Kidney tubule cell (primary cell): Measurements from ENCODE around the gene ADGRA3.

Experiments used
- DNase-seq: peaks from one replicate; pipeline ENCODE4 v3.0.0-alpha.2; 2018; ENCODE audit warnings: low spot score

Gene ADGRA3, protein sequence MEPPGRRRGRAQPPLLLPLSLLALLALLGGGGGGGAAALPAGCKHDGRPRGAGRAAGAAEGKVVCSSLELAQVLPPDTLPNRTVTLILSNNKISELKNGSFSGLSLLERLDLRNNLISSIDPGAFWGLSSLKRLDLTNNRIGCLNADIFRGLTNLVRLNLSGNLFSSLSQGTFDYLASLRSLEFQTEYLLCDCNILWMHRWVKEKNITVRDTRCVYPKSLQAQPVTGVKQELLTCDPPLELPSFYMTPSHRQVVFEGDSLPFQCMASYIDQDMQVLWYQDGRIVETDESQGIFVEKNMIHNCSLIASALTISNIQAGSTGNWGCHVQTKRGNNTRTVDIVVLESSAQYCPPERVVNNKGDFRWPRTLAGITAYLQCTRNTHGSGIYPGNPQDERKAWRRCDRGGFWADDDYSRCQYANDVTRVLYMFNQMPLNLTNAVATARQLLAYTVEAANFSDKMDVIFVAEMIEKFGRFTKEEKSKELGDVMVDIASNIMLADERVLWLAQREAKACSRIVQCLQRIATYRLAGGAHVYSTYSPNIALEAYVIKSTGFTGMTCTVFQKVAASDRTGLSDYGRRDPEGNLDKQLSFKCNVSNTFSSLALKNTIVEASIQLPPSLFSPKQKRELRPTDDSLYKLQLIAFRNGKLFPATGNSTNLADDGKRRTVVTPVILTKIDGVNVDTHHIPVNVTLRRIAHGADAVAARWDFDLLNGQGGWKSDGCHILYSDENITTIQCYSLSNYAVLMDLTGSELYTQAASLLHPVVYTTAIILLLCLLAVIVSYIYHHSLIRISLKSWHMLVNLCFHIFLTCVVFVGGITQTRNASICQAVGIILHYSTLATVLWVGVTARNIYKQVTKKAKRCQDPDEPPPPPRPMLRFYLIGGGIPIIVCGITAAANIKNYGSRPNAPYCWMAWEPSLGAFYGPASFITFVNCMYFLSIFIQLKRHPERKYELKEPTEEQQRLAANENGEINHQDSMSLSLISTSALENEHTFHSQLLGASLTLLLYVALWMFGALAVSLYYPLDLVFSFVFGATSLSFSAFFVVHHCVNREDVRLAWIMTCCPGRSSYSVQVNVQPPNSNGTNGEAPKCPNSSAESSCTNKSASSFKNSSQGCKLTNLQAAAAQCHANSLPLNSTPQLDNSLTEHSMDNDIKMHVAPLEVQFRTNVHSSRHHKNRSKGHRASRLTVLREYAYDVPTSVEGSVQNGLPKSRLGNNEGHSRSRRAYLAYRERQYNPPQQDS (N-terminal part only)

DNA sequence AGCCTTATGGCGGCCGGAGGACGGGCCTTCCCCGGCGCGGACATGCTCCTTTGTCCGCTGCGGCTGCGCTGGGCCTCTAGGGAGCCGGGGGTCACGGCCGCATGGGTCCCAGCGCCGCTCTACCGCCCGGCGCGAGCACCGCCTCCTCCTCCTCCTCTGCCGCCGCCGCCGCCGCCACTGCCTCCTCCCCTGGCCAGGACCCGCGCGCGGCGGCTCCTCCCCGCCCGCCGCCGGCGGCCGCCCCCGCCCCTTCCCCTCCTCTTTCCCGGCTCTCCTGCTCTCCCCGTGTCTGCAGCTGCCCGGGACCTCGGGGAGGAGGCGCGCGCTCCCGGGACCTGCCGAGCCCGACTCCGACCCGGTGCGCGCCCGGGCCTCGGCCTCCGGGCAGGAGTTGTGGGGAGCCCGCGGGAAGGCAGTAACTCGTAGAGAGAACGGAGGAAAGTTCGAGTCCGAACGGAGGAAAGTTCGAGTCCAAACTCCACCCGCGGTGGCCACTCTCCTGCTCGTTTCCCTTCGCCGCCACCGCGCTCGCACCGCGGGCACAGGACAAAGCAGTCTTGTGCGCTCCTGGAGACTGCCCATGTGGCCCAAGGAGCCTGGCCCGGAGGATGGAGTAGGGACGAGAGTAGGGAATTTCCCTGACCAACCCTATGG lies at the start of gene ADGRA3:
Gene ADGRA3, minus strand, starts transcription at position 179 of the 654 bp plus-strand sequence. CDS start 282 bp downstream, outside the sequence.
- peak; percentile 87 for DNase-seq

DNA sequence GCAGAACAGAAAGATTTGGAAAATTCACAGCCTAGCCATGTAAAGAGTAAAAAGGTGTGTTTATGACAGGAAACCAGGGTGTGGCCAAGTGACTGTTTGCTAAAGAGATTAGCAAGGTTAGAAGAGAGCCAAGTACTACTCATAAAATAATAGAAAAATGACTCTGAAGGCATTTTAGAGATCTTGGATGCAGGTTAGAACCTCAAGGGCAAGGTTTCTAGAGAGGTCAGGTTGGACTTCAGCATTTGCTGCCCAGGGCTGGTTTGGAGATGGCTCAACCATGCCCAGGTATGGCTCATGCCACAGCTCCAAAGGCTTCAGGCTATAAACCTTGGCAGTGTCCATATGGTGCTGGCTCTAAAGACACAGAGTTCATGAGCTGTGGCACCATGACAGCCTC lies 40.6 kb upstream of the ADGRA3 start:
- DNase-seq = no peak

DNA sequence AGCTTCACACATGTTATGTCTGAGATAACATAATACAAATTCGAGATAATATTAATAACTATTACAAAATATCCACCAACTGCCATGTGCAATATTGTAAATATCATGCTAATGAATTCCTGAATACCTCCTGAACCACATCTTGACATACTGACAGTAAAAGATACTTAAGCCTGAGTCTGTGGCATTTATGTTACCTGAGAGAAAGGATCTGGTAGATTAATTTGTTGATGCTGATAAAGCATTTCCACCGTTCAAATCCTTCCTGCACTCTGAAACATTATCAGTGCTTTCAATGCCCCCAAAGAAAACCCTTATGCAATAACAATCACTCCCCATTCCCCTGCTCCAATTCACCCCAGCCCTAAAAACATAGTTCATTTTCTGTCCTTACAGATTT lies 38.8 kb upstream of the ADGRA3 start:
- no peak for DNase-seq

DNA sequence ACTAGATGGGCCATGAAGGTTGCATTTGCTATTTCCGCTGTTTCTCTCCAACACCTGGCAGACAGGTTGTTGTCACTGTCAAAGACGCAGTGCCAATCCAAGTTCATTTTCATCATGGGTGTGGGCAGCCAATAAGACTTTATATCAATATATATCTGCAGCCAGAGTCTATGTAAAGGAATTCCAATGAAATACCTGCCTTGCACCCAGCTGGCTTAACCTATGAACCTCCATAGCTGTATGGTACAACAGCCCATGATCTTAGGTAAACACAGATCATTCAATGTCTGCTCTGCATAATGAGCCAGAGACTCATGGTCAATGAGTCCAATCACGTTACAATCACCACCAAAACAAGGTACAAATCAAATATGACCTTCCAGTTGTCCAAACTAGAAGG lies 37.7 kb upstream of the ADGRA3 start:
- no peak for DNase-seq

DNA sequence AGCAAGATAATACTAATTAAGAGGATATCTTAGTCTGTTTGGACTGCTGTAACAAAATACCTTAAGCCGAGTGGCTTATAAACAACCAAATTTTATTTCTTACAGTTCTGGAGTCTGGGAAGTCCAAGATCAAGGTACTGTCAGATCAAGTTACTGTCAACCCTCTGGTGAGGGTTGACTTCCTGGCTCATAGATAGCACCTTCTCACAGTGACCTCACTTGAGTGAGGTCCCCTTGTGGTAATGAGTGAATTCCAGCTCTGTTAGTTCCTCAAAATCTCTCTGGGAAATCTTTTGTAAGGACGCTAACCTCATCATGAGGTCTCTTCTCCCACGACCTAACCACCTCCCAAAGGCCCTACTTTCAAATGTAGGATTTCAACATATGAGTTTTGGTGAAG lies 36.9 kb upstream of the ADGRA3 start:
- DNase-seq = no peak

DNA sequence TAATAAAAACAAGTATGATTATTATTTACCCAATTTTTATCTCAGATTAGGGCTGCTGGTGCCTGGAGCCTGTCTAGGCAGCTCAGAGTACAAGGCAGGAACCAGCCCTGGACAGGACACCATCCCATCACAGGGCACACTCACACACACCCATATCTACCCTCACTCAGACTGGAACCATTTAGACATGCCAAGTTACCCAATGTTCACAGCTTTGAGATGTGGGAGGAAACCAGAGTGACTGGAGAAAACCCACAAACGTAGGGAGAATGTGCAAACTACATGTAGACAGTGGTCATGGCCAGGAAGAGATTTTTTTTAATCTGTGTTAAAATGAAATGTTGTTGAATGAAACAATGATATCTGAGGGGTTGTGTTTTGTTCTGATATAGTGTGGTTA lies 35.7 kb upstream of the ADGRA3 start:
- DNase-seq = no peak

DNA sequence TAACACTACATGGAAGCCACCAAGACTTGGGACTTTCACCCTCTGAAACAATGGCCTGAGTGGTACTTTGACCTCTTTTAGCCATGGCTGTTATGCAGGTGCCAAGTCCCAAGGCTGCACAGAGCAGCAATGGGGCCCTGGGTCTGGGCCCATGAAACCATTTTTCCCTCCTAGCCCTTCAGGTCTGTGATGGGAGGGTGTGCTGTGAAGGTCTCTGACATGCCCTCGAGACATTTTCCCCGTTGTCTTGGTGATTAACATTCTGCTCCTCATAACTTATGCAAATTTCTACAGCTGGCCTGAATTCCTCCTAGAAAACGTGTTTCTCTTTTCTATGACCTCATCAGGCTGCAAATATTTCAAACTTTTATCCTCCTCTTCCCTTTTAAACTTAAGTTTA lies 30.4 kb upstream of the ADGRA3 start:
- DNase-seq = no peak

DNA sequence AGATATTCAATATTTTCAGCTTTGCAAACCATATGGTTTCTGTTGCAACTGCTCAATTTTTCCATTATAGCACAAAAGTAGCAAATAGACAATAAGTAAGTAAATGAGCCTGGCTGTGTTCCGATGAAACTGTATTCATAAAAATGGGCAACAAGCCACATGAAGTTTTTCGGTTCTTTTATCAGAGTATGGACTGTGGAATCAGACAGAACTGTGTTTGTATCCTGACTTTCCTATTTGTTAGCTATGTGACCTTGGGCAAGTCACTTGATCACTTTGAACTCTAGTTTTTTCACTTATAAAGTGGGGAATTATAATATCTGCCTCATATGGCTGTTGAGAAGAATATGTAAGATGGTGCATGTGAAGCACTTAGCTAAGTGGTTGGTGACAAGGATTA lies 23.4 kb upstream of the ADGRA3 start:
- no peak for DNase-seq

DNA sequence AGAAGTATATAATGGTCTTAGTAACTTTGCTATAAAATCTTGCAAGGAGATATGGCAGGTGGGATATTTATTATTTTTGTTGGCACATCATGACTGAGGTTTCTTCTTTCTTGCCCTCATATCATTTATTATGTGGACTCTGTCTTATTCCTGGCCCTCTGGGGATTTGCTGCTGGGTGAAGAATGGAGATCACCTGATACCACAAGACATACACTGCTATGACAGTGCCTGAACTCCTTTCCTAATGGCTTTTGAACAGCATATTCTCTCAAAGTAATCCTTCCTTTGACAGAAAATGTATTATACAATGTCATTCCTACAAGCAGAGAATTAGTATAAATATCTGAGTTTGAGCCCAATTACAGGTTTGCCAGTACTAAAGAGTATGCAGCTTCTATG lies 22.0 kb upstream of the ADGRA3 start:
- DNase-seq = no peak

DNA sequence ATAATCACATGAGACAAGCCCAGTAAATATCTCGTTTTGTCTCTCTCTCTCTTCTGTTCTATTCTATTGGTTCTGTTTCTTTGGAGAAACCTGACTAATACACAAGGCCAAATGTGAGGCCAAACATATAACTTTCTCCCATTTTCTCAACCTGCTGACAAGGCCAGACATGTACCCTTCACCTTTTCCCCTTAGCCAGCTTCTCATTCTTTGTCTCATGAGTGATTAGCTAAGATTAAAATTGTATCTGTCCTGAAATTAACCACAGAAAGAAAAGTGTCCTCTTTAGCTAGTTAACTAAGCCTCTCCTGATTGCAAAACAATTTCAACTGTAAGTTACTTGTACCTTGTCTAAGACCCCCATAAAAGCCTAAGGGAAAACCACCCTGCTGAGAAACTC lies 18.5 kb upstream of the ADGRA3 start:
- DNase-seq = no peak

DNA sequence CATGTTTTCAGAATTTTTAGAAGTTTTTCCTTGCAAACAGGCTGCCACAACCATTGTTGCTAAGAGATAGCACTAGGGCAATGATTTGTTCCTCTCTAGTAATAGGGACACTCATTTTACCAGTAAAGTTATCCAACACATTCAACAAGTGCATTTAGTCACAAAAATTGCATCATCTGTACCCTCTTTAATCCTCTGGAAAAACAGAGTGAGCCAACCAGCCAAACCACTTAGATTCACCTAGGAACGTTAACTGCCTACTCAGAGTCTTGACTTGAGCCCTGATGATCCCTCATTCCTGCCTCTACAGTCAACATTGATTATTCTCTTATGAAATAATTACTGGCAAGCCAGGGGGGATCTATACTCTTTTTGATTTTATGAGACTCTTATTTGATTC lies 17.0 kb upstream of the ADGRA3 start:
- no peak for DNase-seq

DNA sequence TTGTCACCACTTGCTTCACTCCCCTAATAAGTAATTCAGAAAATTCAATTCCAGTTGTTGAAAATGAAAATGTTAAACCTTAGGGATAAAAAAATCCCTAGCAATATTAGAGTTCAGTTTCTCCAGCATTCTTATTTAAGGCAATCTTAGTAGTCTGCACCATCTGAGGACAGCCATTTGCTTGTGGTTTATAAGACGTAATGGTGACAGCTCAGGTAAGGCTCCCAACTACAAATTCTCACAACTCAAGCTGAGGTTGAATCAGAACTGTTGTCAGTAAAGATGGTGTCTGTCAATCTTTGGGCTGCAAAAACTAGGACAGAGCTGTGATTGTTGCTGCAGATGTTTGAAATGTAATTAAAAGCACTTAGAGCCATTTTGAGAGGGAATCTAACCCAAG lies 16.3 kb upstream of the ADGRA3 start:
- DNase-seq = no peak

DNA sequence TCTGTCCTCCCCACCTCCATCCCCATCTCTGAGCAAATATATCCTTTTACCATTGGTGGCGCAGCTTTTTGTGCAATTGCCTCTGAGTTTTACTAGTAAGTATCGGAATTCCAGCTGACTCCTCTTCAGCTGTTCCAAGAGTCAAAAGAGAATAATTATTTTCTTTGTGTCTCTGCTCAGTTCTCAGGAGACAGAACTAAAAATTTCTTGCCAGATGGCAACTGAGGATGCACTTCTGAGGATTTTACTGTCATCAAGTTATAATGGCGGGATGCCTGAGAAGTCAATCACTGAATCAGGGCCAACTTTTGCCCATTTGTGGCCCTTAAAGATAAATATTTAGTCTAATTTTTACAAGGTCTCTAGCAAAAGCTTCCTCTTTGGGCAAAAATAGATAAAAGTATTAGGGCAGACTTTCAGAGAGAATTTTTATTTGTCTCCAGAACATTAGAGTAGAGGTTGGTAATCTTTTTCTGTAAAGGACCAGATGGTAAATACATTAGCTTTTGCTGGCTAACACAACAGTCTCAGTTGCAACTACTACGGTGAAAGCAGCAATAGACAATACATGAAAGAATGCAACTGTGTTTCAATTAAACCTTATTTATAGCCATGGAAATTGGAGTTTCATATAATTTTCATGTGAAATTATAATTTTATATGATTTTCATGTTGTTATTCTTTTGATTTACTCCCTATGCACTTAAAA lies 15.6 kb upstream of the ADGRA3 start:
- DNase-seq = no peak

DNA sequence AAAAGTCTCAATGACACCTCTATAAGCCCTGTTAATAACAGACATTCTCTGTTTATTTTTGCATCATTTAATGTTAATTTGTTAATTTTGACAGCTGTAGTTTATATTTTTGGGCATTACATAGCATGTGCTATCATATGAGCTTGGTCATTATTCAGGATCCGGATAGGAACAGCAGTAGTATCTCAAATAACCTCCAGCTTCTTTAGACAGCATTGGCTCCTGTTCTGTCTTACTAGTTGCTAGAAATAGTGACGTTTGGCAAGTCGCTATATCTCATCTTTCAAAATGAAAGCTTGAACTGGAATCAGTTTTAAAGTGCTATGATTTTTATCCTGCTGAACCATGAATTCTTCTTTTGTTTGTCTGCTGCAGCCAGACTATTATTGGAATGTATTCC lies 9.0 kb upstream of the ADGRA3 start:
- no peak for DNase-seq

DNA sequence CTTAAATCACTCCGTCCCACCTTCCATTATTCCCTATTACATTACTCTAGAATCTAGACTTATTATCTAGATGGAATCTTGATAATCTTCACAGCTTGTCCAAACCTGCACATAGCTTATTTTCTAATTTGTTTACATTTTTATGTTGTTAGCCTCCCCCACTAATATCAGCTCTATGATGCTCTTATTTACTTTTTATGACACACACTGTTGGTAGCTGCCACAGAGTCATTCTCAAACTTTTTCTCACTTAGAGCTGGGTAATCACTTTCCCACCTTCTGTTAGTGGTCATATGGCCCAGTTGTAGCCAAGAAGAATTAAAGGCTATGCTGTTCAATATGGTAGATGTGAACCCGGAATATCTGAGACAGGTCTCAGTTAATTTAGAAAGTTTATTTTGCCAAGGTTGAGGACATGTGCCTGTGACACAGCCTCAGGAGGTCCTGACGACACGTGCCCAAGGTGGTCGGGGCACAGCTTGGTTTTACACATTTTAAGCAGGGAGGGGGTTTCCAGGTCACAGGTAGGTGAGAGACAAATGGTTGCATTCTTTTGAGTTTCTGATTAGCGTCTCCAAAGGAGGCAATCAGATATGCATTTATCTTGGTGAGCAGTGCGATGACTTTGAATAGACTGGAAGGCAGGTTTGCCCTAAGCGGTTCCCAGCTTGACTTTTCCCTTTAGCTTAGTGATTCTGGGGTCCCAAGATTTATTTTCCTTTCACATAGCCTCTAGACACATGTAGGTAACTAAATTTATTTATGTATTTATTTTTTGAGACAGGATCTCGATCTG lies 7.0 kb upstream of the ADGRA3 start:
- no peak for DNase-seq

DNA sequence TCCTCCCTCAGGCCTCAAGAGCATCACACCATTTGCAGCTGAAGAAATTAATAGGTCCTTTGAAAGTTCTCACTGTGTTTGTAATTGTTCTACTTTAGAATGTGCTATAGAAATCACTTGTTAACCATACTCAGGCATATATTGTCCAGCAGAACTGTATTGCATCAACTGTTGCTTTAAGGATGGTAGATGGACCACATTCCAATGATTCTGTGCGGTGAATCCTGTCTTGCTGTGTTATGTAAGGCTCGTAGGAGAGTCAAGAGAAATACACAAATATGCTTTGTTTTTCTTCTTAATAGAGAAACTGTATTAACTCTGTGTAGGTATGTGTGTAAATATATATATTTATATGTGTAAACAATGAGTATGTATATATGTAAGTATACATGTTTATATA lies 6.3 kb upstream of the ADGRA3 start:
- DNase-seq = no peak

DNA sequence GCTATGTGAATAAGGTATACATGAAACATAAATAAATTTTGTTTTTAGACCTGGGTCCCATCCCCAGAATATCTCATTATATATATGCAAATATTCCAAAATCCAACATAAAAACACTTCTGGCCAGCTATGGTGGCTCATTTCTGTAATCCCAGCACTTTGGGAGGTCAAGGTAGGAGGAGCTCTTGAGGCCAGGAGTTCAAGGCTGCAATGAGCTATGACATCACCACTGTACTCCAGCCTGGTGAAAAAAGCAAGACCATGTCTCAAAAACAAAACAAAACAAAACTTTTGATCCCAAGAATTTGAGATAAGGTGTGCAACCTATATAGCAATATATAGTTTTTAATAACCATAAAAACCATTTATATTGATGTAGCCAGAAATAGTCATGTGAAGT lies 5.4 kb upstream of the ADGRA3 start:
- DNase-seq = no peak

DNA sequence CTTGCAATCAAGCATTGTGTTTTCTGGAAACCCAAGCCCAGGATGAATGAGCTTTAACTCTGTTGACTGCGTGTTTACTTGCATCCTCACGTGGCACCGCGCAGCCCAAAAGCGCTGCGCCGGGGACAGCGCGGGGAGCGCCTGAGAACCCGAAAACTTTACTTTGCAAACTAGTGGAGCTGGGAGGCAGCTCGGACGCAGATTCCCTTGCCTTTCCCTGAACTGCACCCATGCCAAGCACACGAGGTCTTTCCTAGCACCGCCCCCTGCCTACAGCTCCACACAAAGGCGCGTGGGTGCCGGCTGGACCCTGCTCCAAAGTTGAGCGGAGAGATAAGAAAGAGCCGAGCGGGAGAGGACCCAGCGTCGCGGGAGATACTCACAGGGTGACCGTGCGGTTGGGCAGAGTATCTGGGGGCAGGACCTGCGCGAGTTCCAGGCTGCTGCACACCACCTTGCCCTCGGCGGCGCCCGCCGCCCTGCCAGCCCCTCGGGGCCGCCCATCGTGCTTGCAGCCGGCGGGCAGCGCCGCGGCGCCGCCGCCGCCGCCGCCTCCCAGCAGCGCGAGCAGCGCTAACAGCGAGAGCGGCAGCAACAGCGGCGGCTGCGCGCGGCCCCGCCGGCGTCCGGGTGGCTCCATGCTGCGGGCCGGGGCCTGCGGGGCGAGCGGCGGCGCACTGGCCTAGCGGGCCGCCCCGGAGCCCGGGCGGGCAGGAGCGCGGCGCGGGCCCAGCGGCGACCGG lies 550 bp downstream of the ADGRA3 start:
- peak; percentile 77 for DNase-seq

DNA sequence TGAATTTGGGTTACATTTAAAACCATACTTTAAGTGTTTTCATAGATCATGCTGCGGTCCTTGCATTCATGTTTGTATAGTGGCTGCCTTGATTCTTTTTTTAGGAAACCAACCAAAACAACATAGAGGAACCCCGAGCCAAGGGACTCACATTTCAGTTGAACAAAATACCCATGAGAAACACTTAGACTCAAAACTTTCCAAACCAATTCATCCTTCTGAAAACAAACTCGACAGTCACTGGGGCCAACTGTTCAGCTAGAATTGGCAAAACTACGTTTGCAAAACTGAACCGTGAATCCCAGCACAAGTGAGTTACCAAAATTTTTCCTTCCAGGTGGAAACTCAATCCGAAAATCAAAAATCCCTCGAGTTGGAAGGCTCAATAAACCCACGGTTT lies 1.4 kb downstream of the ADGRA3 start:
- no peak for DNase-seq

DNA sequence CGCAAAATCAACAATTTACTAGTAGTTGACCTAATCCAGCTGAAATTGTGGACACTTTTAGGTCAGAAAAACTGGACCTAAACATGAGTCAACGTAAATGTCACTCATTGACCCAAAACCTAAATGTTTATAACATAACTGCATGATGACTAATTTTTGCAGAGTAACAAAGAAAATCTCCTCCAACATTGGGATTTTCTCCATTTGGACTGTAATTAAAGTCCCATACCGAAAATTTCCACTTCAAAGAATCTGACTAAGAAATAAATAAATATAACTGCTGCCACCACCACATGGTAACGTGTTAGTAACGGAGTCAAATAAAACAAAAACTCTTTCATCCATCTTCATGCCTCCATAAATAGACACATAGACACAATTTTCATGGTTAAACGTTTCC lies 1.9 kb downstream of the ADGRA3 start:
- peak; percentile 88 for DNase-seq
